GM23248 (cell line): ENCODE results near the gene ZMIZ1.

ENCODE experiments used
- EZH2 ChIP-seq: fragments of 200-600 bp; sonication (generic); IDR thresholded peaks from 2 replicates; pipeline ENCODE4 v1.6.1; 2018; ENCODE audit warnings: antibody characterized with exemption, mild to moderate bottlenecking; ENCODE audit not compliant: insufficient read depth, poor library complexity, severe bottlenecking
- EZH2phosphoT487 ChIP-seq: fragments of 200-600 bp; sonication (generic); IDR thresholded peaks from 2 replicates; pipeline ENCODE4 v1.6.1; 2018; ENCODE audit warnings: antibody characterized with exemption, moderate library complexity, mild to moderate bottlenecking, low read depth; ENCODE audit not compliant: insufficient read depth

DNA sequence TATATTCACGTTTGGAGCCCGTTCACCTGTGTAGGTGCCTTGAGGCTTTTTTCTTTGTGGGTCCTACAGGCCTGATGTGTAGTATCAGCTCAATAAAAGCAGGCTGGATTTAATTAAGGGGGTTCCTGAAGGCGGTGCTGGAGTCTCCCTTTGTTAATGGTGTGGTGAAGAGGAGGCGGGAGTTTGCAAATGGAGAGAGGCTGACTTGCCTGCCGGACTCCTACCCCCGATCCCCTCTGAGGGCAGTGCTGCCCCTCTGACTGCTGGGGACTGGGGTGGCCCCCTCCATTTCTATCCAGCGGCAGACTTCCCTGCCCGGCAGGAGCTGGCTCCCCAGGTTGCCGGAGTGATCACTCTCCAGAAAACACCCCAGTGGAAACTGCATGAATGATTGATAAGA, 45.1 kb downstream of the ZMIZ1 start:
- no peak for TF ChIP-seq EZH2
- TF ChIP-seq EZH2phosphoT487, result no peak
